HG03469 (cell line): ENCODE data around the gene TRPC4AP.

Experiments used
- ATAC-seq: cut with Tn5 transposase; IDR thresholded peaks from one replicate; pipeline ENCODE4 v1.9.1; 2021; ENCODE audit warnings: mild to moderate bottlenecking, moderate library complexity, moderate number of reproducible peaks; ENCODE audit not compliant: unreplicated experiment

TRPC4AP gene

DNA sequence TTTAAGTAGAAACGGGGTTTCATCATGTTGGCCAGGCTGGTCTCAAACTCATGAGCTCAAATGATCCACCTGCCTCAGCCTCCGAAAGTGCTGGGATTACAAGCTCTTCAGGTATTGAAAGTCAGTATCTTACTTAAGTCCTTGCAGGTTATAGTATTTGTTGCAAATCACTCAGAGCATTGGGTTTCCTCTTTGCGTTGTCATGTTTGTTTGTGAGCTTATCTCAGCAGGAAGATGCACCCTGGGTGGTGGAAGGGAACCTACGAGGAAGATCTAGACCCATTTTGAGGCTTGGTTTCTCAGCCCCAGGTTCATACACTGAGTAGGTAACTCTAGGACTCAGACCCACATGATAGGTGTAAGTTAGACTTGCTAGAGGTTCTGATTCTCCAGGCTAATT lies 118.4 kb downstream of the TRPC4AP start:
- ATAC-seq = no peak

GRCh38 chr20:34971561-34972235 lies 120.9 kb downstream of the TRPC4AP start:
- no peak for ATAC-seq

DNA sequence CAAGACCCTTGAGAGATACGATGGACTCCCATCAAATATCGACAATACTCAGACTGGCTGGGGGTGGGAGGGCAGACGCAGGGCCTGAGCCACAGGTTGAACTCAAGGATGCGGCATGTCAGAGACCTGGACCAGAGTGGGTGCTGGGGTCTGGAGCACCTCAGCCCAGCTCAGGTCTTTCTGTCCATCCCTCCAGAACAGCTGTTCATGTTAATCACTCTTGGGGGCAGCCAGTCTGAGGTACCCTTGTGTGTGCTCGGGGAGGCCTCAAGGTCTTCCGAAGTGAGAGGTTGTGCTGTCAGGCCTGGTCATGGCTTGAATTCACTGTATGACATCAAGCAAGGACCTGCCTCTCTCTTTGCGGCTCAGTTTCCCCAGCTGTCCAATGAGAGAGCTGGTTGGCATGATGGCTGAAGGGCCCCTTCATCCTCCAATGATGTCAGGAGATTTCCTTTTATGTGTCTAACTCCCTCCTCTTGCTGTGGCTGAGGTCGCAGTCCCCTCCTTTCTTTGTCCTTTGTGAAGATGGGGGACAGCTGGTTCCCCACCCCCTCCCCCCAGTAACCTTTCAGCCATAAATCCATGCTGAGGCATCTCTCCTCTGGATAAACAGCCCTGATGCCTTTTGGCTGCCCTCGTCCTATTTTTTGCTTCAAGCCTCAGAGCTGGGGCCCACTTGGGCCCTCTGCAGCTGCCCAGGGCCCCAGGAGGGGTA lies 121.6 kb downstream of the TRPC4AP start:
- ATAC-seq = no peak

- ATAC-seq = no peak
Observed at GRCh38 chr20:34970193-34970840, 122.3 kb downstream of the TRPC4AP start.

DNA sequence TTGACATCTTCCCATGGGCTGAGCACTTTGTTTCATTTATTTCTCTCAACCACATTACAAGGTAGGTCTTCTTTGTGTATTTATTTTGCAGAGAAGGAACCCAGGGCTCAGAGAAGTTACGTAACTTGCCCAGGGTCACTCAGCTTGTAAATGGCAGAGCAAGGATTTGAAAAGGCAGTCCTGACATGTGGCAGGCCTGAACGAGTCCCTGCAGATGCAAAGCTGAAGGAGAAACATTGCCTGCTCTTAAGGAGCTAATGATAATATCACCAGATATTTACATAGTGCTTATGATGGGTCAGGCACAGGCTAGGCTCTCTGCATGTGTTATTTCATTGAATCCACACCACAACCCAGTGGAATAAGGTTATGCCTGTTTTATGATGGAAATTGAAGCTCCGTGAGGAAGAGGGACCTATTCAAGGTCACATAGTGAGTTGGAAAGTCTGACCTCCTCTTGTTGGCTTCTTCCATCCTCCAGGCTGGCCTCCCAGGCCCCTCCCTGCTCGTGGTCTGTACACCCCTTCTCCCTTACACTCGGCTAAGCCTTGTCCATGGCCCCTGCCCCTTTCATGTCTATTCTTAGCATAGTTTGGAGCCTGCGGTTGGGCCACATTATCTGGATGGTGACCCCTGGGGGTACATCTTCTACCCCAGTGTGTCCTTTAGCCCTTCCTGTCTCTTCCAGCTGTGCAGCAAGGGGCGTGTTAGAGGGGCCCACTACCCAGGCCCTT lies 124.4 kb downstream of the TRPC4AP start:
- no peak for ATAC-seq

GRCh38 chr20:34967421-34967820 lies 125.2 kb downstream of the TRPC4AP start:
- no peak for ATAC-seq

DNA sequence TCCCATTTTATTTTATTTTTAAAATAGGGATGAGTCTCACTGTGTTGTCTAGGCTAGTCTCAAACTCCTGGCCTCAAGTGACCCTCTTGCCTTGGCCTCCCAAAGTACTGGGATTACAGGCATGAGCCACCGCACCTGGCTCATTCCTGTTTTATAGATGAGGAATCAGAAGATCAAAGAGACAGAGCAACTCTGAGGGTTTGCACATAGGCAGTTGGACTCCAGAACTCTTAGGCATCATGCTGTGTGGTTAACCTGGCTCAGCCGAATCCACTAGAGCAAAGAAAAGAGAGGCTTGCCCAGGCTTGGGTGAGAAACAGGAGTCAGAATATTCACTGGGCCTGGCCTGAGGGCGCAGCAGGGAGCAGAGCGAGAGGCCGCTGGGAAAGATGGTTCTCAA lies 127.6 kb downstream of the TRPC4AP start:
- no peak for ATAC-seq

- no peak for ATAC-seq
Observed at GRCh38 chr20:34964486-34964885, 128.1 kb downstream of the TRPC4AP start.

DNA sequence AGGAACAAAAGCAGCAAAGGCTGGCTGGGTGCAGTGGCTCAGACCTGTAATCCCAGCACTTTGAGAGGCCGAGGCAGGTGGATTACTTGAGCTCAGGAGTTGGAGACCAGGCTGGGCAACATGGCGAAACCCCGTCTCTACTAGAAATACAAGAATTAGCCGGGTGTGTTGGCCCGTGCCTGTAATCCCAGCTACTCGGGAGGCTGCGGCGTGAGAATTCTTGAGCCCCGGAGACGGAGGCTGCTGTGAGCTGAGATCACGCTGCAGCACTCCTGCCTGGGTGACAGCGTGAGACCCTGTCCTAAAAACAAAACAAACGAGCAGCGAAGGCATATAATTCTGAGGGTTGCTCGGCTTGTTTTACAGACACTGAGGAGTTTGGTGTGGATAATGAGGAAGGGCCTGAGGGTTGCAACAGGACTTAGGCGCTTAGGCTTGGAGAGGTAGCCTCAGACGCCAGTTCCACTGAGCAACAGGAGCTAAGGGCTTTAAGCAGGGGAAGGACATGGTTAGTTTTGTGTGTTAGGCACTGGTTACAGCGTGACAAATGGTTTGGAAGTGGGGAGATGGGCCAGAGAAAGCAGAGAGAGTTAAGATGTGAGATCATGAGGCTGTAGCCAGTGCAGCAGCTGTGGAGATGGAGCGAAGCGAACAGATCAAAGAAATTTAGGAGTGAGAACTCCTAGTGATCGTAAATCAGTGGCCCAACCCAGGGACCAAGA lies 135.7 kb downstream of the TRPC4AP start:
- ATAC-seq = no peak

DNA sequence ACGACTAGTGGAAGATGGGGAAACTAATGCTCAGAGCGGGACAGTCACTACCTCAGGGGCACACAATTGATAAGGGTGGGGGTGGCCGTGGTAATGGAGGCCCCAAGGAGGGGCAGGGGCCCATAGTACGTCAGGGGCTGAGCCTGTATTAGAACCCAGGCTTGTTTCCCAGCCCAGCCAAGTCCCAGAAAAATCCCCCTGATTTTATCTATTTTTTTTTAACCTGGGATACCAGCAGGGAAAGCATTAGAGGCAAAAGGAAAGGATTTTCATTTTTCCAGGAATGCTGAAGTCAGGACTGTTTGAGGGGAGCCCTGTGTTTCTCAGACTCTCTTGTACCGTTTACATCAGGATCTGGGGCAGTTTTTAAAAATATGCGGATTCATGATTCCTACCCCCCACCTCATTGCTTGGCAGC lies 136.6 kb downstream of the TRPC4AP start:
- ATAC-seq = no peak

- ATAC-seq = peak; percentile 73
Observed at GRCh38 chr20:34955231-34956040, 137.2 kb downstream of the TRPC4AP start, which contains the start of the genes GSS and MYH7B. GSS (minus strand) TSS chr20:34955806; CDS start chr20:34951852, 3,954 bp downstream. MYH7B (plus strand) TSS chr20:34955868; CDS start chr20:34978006, 22,138 bp downstream.

GRCh38 chr20:34954904-34955230 lies 137.7 kb downstream of the TRPC4AP start:
- ATAC-seq = no peak

DNA sequence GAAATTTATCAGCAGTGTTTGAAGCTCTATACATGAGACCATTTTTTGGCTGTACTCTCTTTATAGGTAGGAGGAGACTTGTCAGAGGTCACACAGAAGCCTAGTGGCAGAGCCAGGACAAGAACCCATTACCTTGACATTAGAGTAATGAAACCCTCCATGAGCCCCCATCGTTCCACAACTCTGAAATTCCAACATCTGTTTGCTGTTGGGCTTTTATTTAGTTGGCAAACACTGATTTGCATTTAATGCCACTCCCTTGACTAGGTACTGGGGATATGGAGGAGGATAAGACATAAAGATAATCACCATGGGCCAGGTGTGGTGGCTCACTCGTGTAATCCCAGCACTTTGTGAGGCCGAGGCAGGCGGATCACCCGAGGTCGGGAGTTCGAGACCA lies 138.6 kb downstream of the TRPC4AP start:
- no peak for ATAC-seq

DNA sequence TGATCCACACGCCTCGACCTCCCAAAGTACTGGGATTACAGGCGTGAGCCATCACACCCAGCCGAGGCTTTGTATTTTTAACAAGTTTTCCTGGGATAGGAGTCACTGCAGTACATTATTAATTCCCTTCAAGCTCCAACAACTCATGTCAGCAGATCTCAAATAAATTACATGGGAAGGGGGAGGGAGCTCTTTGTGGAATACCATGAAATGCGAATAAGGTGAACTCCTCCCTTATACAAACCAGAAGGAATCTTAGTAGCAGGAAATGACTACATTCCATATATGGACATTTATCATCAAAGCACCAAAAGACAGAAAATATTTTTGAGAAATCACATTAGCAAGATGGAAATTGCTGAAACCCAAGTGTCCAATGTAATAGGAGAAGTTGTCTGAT lies 139.9 kb downstream of the TRPC4AP start:
- no peak for ATAC-seq
